ENCODE results near the gene DZIP1.
A peak's percentile ranks its signal among the peaks of the same experiment; 100 is the strongest.
"Not testable (repeated sequence)": the region's sequence is repeated elsewhere in the genome, so short reads cannot be mapped to it uniquely, and the experiment has no call there.

Gene DZIP1

DNA sequence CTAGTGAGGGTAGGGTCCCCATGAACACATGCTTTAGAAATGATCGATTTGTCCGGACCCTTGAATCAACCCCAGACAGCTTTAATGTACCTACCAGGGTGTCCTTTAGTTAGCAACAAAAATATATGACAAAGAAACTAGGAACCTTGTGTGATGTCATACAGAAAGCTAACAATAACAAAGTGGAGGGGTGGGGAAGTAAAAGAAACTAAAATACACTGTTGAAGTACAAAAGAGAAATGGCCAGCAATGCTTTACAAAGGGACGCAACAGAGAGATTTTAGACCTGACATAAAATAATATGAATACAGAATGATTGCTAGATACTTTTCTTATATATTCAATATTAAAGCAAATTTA, 40.0 kb downstream of the DZIP1 start:
- DNase-seq (ENCODE audit: low spot score) = no peak

- DNase-seq (ENCODE audit: low spot score) = no peak
These were observed 40.5 kb downstream of the DZIP1 start for GRCh38 chr13:95603887-95604555.

- DNase-seq (ENCODE audit: low spot score) = no peak
These were observed 42.6 kb downstream of the DZIP1 start for GRCh38 chr13:95601906-95602305.

DNA sequence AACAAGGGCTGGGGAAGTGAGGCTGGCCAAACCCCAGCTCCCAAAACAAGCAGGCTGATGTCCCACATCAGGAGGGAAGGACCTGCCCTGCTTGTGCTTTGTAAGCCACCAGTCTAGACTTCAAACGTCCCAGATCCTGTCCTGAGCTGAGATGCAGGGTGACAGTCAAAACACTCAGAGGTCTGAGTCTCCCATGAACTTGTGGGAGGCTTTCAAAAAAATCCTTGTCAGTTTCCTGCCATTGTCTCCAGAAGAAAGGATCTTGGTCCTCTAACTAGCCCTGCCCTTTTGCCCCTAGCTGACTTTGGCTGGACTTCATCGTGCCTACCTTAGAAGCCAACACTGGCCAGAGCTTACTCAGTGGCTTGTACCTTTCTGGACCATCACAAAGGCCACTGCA, 43.3 kb downstream of the DZIP1 start:
- DNase-seq (ENCODE audit: low spot score) = no peak

DNA sequence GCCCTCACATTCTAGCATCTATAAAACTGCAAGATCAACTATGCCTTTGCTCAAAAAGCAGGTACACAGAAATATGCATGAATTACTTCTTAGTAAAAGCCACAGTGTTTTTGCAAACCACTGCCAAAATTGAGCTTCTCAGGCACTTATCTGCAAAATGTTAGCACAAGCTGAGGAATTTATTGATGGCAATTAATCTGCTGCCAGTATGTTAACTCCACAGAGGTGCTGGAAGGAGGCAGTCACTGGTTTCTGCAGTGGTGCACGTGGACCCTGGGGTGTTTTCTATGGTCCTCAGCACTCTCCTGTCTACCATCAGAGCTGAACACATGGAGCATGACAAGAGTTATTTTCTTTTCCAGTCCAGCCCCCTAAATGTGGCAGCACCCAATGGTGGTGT, 47.8 kb downstream of the DZIP1 start:
- DNase-seq (ENCODE audit: low spot score) = no peak

- no peak for DNase-seq (ENCODE audit: low spot score)
These were observed 51.0 kb downstream of the DZIP1 start for GRCh38 chr13:95593462-95593861.

DNA sequence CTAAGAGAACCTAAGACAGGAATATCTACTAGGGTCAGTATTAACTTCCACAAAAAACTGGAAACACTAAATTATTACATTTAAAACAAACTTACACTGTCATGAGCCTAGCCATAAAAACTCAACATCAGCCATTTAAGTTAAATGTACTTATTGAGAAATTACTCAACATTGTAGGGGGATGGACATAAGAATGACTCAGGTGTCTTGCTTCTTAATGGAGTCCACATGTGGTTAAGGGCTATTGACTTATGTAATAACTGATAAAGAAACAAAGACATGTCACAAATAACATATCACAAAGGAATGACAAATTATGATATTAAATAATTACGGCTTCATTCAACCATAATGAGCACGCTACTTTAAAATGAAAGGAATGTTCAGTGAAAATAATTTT, 55.8 kb downstream of the DZIP1 start:
- DNase-seq (ENCODE audit: low spot score) = no peak

GRCh38 chr13:95588134-95588533, 56.4 kb downstream of the DZIP1 start:
- DNase-seq (ENCODE audit: low spot score) = no peak

- no peak for DNase-seq (ENCODE audit: low spot score)
These were observed 58.6 kb downstream of the DZIP1 start for GRCh38 chr13:95585867-95586266.

DNA sequence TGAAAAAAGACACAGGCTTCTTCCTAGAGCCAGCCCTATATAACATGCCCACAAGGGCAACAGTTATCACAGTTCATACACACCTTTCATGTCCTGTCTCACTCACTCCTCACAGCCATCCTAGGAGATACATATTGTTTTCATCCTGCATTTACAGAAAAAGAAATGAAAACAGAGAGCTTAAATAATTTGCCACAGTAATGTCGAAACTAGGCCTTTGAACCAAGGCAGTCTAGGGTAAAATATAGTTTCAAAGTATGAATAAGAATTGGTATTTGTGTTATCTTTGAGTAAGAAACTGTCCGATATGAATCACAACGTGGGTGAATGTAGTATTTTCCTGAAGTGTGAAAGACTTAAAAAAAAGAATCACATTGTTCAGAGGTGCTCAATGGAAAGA, 65.2 kb downstream of the DZIP1 start:
- DNase-seq (ENCODE audit: low spot score) = no peak

DNA sequence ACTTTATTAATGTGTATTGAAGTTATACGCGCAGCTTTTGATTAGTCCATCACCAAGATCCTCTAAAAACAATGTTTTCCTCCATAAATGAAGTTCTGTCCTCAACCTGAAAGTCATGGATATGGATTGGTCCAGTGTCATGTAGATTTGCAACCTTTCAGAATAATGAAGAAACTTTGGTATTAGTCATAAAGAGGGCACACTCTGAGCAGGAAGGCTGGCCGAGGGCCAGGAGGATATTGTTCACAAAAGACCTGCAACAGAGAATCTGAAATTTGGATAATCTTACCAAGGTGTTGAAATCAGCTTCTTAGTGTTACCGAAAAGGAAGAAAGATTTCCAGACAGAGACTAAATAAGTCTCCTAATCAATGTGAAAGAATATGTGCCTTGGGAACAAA, 71.3 kb downstream of the DZIP1 start:
- no peak for DNase-seq (ENCODE audit: low spot score)

DNA sequence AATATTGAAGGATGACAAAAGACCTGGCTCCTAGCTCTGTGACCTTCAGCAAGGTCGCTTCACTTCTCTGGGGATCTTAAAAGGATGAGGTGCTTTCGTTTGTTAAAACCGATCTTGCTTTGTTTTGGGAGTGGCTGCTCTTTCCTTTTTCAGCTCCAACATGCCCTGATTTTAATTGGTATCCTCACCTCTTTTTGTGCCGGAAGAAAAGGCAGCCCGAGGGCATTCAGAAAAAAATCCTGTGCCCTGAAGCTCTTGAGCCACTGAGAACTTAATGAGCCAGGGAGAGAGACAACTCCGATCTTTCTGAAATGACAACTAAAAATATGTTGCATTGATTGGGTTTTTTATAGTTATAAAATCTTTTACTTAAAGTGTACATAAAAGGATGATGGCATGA, 72.6 kb downstream of the DZIP1 start:
- DNase-seq (ENCODE audit: low spot score) = no peak

GRCh38 chr13:95570016-95570415, 74.5 kb downstream of the DZIP1 start:
- DNase-seq (ENCODE audit: low spot score) = no peak

DNA sequence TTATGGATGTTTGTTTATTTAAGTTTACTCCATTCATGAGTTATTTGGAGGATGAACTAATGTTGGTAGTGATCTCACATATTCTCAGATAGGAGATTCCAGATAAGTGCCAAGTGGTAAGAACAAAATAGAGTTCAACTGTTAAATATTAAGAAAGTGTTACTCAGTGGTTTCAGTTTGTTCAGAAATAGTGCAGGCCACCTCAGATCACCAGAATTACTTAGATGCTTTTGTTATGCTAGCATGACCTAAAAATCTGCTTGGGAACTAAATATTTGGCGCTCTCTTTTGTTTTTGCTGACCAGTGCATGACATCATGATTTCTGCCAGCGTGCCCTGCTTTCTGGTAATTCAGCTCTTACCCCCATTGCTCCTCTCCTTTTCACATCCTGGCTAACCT, 76.4 kb downstream of the DZIP1 start:
- no peak for DNase-seq (ENCODE audit: low spot score)

GRCh38 chr13:95565758-95566157, 78.7 kb downstream of the DZIP1 start:
- DNase-seq (ENCODE audit: low spot score) = not testable (repeated sequence)

GRCh38 chr13:95564733-95565291, 79.7 kb downstream of the DZIP1 start:
- peak; percentile 43 for DNase-seq (ENCODE audit: low spot score)

DNA sequence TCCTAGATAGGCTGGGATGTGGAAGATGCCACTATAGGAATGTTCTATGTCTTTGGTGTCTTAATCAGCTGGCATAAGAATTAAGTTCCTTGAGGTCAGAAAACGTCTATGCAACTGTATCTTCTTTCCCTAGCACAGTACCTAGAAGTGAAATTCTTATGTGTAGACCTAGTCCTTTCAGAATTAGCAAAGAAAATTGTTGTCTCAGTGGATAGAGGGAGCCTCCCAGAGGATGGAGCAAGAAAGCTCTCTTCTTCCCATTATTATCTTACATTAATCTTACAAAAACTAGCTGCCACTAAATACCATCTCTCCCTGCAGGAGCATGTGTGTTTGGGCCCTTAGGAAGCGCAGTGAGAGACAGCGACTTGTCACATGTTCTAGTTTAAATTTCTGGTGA, 80.4 kb downstream of the DZIP1 start:
- DNase-seq (ENCODE audit: low spot score) = no peak

GRCh38 chr13:95560387-95560786, 84.1 kb downstream of the DZIP1 start:
- DNase-seq (ENCODE audit: low spot score) = no peak

DNA sequence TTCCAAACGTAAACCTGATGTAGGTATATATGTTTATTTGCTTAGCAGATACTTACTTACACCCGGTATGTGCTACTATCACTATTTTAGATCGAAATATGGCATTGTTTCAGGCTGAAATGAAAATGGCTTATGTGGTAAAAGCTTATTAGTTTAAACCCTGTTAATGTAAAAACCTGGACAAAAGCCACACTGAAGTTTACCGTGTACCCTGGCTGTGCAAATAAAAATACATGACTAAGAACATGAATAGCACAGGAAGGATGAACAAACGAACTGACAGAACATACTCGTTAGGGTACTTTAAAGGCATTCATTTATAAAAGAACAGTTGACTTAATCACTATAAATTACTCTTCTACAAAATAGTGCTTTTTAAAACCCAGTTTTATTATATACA, 85.4 kb downstream of the DZIP1 start:
- no peak for DNase-seq (ENCODE audit: low spot score)

DNA sequence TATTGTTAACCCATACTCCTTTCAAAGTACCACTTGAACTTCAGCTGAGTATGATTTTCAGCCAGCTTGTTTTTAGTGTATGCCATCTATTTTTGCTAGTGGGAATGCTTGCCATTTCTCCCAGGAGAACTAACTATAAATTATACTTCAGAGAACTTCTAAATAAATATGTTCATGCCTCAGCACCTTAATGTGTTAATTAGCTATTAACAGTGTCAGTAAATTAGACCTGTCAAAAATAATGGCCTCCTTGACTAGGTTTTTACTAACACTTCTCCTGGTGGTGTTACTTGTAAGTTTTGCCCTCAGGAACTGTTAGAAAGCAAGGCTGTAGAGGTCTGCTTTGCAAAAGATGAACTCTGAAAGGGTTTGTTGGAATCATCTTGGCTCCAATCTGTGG, 87.5 kb downstream of the DZIP1 start:
- DNase-seq (ENCODE audit: low spot score) = no peak

DNA sequence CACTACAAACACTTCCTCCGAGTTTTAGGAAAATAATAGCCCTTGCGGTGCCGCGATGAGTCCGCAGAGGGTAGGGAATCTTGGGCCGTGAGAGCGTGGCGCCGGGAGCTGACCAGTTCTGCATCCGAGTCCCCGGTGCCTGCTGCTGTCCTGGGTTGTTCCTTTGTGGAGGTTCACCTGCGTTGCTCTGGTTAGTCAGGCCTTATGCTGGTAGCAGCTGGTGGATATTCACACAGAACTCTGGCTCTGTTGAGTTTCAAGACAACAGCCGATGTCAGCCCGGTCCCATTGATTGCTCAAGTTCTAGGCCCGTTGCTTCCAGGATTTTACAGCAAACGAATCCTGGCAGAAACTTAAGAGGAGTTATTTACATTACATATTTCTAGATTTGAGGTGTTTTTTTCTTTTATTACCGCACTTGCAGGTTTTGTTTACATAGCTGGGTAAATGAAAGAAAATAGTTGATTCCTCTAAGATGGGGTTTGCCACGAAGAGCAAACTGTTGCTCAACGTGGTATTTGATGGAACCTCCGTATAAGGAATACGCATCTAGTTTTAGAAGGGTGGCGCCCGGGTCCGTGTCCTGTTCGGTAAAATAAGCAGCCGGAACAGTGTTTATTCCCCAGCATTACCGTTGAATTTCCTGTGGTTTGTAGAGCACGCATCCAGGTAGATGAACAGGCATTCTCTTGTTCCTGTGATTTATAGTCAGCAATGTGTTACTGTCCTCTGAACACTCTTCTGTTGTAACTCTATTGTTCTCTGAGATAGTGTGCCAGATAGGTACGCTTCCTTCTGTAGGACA, 90.7 kb downstream of the DZIP1 start:
- DNase-seq (ENCODE audit: low spot score) = no peak

DNA sequence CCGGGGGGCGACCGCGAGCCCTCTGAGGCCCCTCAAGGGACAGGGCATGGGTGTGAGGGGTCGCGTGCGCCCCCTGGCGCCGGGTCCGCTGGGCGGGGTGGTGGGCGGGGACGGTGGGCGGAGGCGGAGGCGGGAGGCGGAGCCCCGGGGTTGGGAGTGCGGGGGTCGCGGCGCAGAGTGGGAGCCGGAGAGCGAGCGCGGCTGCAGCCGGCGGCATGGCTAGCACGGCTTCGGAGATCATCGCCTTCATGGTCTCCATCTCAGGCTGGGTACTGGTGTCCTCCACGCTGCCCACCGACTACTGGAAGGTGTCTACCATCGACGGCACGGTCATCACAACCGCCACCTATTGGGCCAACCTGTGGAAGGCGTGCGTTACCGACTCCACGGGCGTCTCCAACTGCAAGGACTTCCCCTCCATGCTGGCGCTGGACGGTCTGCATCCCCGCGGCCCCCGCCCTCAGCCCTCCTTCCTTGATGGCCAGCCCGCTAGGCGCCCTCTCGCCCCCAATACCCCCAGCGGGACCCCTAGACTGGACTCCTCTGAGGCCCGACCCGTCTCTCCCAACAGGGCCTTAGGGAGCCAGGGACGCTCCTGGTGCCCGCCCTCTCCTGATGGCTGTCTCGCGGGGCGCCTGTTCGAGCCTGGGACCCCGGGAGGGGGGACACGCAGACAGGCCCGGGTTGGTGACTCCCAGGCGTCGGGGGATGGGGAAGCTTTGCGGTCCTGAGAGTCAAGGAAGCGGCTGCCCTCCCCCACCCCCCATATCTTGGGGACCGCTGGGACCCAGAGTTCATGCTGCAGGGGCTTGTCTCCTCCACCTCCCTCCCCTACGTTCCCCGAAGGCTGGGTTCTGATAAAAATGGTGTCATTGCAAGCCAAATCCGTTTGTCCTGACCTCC, 91.7 kb downstream of the DZIP1 start, which contains the start of gene CLDN10:
CLDN10 (plus strand) TSS at position 182 of the 903 bp plus-strand sequence; CDS start at position 216, 34 bp downstream.
- DNase-seq (ENCODE audit: low spot score) = no peak

GRCh38 chr13:95552208-95552538, 92.3 kb downstream of the DZIP1 start:
- DNase-seq (ENCODE audit: low spot score) = no peak
